ENCODE data around the gene MB21D2.
"Not testable (repeated sequence)": the region's sequence is repeated elsewhere in the genome, so short reads cannot be mapped to it uniquely, and the experiment has no call there.

- TF ChIP-seq ZNF292 (tag by site-specific recombination; IDR thresholded peaks at IDR 0.05; ENCODE audit: borderline replicate concordance, low read depth); CTCF (tag by site-specific recombination; IDR thresholded peaks at IDR 0.05); REST (tag by site-specific recombination; IDR thresholded peaks at IDR 0.05); PATZ1 (tag by site-specific recombination; IDR thresholded peaks at IDR 0.05); ZBTB7A (tag by site-specific recombination; IDR thresholded peaks at IDR 0.05; ENCODE audit: low read depth); ZNF157 (tag by site-specific recombination; IDR thresholded peaks at IDR 0.05); ZNF184 (tag by site-specific recombination; IDR thresholded peaks at IDR 0.05): not testable (repeated sequence)
Observed at GRCh38 chr3:192788816-192789515, 128.7 kb downstream of the MB21D2 start.

Data from HEK293 (cell line).